ENCODE results near the gene GPR17. TPM values are rescaled to one million over a fixed set of nuclear protein-coding genes. Genes with fewer than 3 reads are reported as not detected.

Gene GPR17
- total RNA-seq, 1 donor from 2014 or later, result not detected

GRCh38 chr2:127683056-127683455, 37.1 kb downstream of the GPR17 start:
- Mint-ChIP-seq H3K4me1 (peaks cover 11% of the 10 kb centered on the region), H3K27me3 (ENCODE audit: low read depth) (peaks cover 14% of the 10 kb centered on the region), H3K27ac (no peak overlapping the region), H3K9me3 (peaks cover 2% of the 10 kb centered on the region), H3K4me3 (no peak overlapping the region), H3K36me3 (peaks cover under 1% of the 10 kb centered on the region)
- no peak for DNase-seq (ENCODE audit: low spot score in 2 of 2, unreplicated experiment in 2 of 2)
- no peak for TF ChIP-seq CTCF (IDR thresholded peaks at IDR 0.05; ENCODE audit: unreplicated experiment)

- H3K27me3 Mint-ChIP-seq (ENCODE audit: low read depth), result peaks cover 7% of the 10 kb centered on the region
- H3K4me1 Mint-ChIP-seq, result peaks cover 11% of the 10 kb centered on the region
- no peak for DNase-seq (ENCODE audit: low spot score in 2 of 2, unreplicated experiment in 2 of 2)
- H3K27ac Mint-ChIP-seq, result peak overlapping the region; percentile 11
- H3K9me3 Mint-ChIP-seq, result peaks cover 8% of the 10 kb centered on the region
- no peak for TF ChIP-seq CTCF (IDR thresholded peaks at IDR 0.05; ENCODE audit: unreplicated experiment)
- H3K36me3 Mint-ChIP-seq, result peaks cover 2% of the 10 kb centered on the region
- H3K4me3 Mint-ChIP-seq, result no peak overlapping the region
These were observed 37.8 kb downstream of the GPR17 start for GRCh38 chr2:127683757-127684156.

- H3K4me3 Mint-ChIP-seq, result no peak overlapping the region
- H3K27me3 Mint-ChIP-seq (ENCODE audit: low read depth), result peaks cover 6% of the 10 kb centered on the region
- peak overlapping the region; percentile 28 for H3K27ac Mint-ChIP-seq
- H3K9me3 Mint-ChIP-seq, result peaks cover 13% of the 10 kb centered on the region
- TF ChIP-seq CTCF (IDR thresholded peaks at IDR 0.05; ENCODE audit: unreplicated experiment), result no peak
- H3K4me1 Mint-ChIP-seq, result peaks cover 11% of the 10 kb centered on the region
- no peak for DNase-seq (ENCODE audit: low spot score in 2 of 2, unreplicated experiment in 2 of 2)
- peaks cover 3% of the 10 kb centered on the region for H3K36me3 Mint-ChIP-seq
These were observed 39.6 kb downstream of the GPR17 start for GRCh38 chr2:127685410-127686080.

GRCh38 chr2:127688405-127688804, 42.5 kb downstream of the GPR17 start:
- peaks cover 9% of the 10 kb centered on the region for H3K36me3 Mint-ChIP-seq
- no peak overlapping the region for H3K27ac Mint-ChIP-seq
- TF ChIP-seq CTCF (IDR thresholded peaks at IDR 0.05; ENCODE audit: unreplicated experiment), result no peak
- H3K4me1 Mint-ChIP-seq, result peaks cover 7% of the 10 kb centered on the region
- no peak for DNase-seq (ENCODE audit: low spot score in 2 of 2, unreplicated experiment in 2 of 2)
- H3K9me3 Mint-ChIP-seq, result peaks cover 27% of the 10 kb centered on the region
- H3K27me3 Mint-ChIP-seq (ENCODE audit: low read depth), result no peaks in the 10 kb centered on the region
- no peak overlapping the region for H3K4me3 Mint-ChIP-seq

GRCh38 chr2:127690696-127691095, 44.7 kb downstream of the GPR17 start:
- no peak overlapping the region for H3K27ac Mint-ChIP-seq
- DNase-seq (ENCODE audit: low spot score in 2 of 2, unreplicated experiment in 2 of 2), result no peak
- H3K27me3 Mint-ChIP-seq (ENCODE audit: low read depth), result no peaks in the 10 kb centered on the region
- peaks cover 3% of the 10 kb centered on the region for H3K4me1 Mint-ChIP-seq
- H3K9me3 Mint-ChIP-seq, result peaks cover 27% of the 10 kb centered on the region
- H3K36me3 Mint-ChIP-seq, result peaks cover 9% of the 10 kb centered on the region
- no peak for TF ChIP-seq CTCF (IDR thresholded peaks at IDR 0.05; ENCODE audit: unreplicated experiment)
- no peak overlapping the region for H3K4me3 Mint-ChIP-seq

Data from mesothelial cell of epicardium (in vitro differentiated cells).